ENCODE measurements around the gene MADD. TPM values are rescaled to one million over a fixed set of nuclear protein-coding genes. Genes with fewer than 3 reads are reported as not detected.

MADD gene
- total and polyA plus RNA-seq, 10 of the 15 experiments (the other 5 are each of a cell fraction or from before 2014, with no cell fraction given): 0.47 to 35.4 (median 17.6) TPM

DNA sequence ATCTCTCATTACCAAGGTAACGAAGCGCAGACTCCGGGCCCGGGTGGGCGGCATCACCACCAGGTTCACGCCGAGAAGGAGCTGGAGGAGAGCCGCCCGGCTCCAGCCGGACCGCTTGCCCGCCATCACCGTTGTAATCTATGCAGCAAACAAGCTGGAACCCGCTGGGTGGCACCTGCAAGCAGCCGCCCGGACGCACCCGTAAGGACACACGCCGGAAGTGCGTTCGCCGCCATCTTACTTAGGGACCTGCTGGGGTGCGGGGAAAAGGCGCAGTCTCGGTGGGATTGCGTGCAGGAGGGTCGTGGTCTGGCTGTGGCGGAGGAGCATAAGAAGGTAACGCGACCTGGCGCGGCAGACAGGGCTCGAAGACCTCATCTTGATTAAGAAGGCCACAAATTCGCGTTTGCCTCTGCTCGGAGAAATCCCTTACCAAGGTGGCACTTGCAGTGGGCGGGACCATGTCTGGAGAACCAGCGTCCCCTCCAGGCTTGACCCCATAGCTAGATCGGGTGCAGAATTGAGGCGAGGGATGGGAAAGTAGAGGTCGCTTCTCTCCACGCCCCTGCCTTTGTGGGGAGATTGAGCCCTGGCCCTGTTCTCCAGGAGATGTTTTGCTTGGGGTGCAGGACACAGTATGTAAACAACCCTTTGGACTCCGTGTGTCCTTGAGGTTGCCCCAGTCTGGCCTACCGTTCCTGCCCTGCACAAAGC lies 21.1 kb upstream of the MADD start, which contains the start of gene ACP2 (continued):
- TF ChIP-seq, protein P1, sequence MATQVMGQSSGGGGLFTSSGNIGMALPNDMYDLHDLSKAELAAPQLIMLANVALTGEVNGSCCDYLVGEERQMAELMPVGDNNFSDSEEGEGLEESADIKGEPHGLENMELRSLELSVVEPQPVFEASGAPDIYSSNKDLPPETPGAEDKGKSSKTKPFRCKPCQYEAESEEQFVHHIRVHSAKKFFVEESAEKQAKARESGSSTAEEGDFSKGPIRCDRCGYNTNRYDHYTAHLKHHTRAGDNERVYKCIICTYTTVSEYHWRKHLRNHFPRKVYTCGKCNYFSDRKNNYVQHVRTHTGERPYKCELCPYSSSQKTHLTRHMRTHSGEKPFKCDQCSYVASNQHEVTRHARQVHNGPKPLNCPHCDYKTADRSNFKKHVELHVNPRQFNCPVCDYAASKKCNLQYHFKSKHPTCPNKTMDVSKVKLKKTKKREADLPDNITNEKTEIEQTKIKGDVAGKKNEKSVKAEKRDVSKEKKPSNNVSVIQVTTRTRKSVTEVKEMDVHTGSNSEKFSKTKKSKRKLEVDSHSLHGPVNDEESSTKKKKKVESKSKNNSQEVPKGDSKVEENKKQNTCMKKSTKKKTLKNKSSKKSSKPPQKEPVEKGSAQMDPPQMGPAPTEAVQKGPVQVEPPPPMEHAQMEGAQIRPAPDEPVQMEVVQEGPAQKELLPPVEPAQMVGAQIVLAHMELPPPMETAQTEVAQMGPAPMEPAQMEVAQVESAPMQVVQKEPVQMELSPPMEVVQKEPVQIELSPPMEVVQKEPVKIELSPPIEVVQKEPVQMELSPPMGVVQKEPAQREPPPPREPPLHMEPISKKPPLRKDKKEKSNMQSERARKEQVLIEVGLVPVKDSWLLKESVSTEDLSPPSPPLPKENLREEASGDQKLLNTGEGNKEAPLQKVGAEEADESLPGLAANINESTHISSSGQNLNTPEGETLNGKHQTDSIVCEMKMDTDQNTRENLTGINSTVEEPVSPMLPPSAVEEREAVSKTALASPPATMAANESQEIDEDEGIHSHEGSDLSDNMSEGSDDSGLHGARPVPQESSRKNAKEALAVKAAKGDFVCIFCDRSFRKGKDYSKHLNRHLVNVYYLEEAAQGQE (IDR thresholded peaks at IDR 0.05; ENCODE audit: low read depth, low read length): 0 out of 2 replicates have a peak, but pooled peaks have one; percentile 32
- TF ChIP-seq SIX5 (IDR thresholded peaks at IDR 0.05; ENCODE audit: low read depth, low read length, severe bottlenecking): peak; percentile 95
- no peak for TF ChIP-seq JUNB (IDR thresholded peaks at IDR 0.05)
- TF ChIP-seq NR2C2 (IDR thresholded peaks at IDR 0.05; ENCODE audit: borderline replicate concordance, control insufficient read depth, insufficient read length, low read depth): no peak
- TF ChIP-seq FOXK2 (IDR thresholded peaks at IDR 0.05): 0 out of 2 replicates have a peak, but pooled peaks have one; percentile 27
- TF ChIP-seq KAT2A (conservative IDR thresholded peaks at IDR 0.05; ENCODE audit: control insufficient read depth, low read depth, low read length): no peak
- peak; percentile 96 for TF ChIP-seq STAT1 (conservative IDR thresholded peaks at IDR 0.05)
- TF ChIP-seq BCL3 (IDR thresholded peaks at IDR 0.05; ENCODE audit: borderline replicate concordance, insufficient read depth, low read depth, low read length, poor library complexity, severe bottlenecking): peak; percentile 62
- TF ChIP-seq POLR2AphosphoS5 (IDR thresholded peaks at IDR 0.05; ENCODE audit: low read length): peak; percentile 93
- no peak for TF ChIP-seq YBX1 (IDR thresholded peaks at IDR 0.05)
- TF ChIP-seq ATF7 (IDR thresholded peaks at IDR 0.05; ENCODE audit: low read depth): peak; percentile 44; the same call in 1 of the 2 replicates
- TF ChIP-seq, protein P2, sequence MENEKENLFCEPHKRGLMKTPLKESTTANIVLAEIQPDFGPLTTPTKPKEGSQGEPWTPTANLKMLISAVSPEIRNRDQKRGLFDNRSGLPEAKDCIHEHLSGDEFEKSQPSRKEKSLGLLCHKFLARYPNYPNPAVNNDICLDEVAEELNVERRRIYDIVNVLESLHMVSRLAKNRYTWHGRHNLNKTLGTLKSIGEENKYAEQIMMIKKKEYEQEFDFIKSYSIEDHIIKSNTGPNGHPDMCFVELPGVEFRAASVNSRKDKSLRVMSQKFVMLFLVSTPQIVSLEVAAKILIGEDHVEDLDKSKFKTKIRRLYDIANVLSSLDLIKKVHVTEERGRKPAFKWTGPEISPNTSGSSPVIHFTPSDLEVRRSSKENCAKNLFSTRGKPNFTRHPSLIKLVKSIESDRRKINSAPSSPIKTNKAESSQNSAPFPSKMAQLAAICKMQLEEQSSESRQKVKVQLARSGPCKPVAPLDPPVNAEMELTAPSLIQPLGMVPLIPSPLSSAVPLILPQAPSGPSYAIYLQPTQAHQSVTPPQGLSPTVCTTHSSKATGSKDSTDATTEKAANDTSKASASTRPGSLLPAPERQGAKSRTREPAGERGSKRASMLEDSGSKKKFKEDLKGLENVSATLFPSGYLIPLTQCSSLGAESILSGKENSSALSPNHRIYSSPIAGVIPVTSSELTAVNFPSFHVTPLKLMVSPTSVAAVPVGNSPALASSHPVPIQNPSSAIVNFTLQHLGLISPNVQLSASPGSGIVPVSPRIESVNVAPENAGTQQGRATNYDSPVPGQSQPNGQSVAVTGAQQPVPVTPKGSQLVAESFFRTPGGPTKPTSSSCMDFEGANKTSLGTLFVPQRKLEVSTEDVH (IDR thresholded peaks at IDR 0.05; ENCODE audit: low read depth, partially characterized antibody): peak; percentile 85
- peak; percentile 41 to 93; a peak in 3 of 4 replicates for TF ChIP-seq SRF (IDR thresholded peaks at IDR 0.05; ENCODE audit: low read depth in 2 of 2, low read length in 2 of 2)
- TF ChIP-seq IKZF1 (conservative IDR thresholded peaks at IDR 0.05): peak; percentile 95
- peak; percentile 3; the same call in 1 of the 2 replicates for TF ChIP-seq BCL11A (IDR thresholded peaks at IDR 0.05; ENCODE audit: low read depth, low read length)
- TF ChIP-seq ATF2 (IDR thresholded peaks at IDR 0.05; ENCODE audit: low read length): no peak
- peak; percentile 63 for TF ChIP-seq KLF5 (IDR thresholded peaks at IDR 0.05; ENCODE audit: partially characterized antibody)
- TF ChIP-seq NKRF (conservative IDR thresholded peaks at IDR 0.05): peak; percentile 41; the same call in 1 of the 2 replicates

Data from GM12878 (cell line).